Prostate gland (tissue), 2 donors: ENCODE data around the gene STK17A. TPM values are rescaled to one million over a fixed set of nuclear protein-coding genes. Genes with fewer than 3 reads are reported as not detected.

Source experiments
- DNase-seq: peaks from one replicate; pipeline ENCODE4 v3.0.0-alpha.2; 2019; ENCODE audit warnings: low spot score
- H3K27ac ChIP-seq, 2 donors: fragments of 200-600 bp; sonication (generic); 2 replicates each; pipeline ENCODE4 v1.5.1; 2017 to 2019
- H3K27me3 ChIP-seq: fragments of 200-600 bp; sonication (generic); replicated peaks from 2 replicates; pipeline ENCODE4 v1.5.1; 2019; ENCODE audit not compliant: insufficient read depth
- H3K36me3 ChIP-seq, 2 donors: fragments of 200-600 bp; sonication (generic); 1 replicate in 1 of 2; 2 replicates in 1 of 2; pipeline versions ENCODE4 v1.5.1 to v1.8.1; 2017 to 2019
- H3K4me1 ChIP-seq: fragments of 200-600 bp; sonication (generic); replicated peaks from 2 replicates; pipeline ENCODE4 v1.5.1; 2019
- H3K4me3 ChIP-seq, 2 donors: fragments of 200-600 bp; sonication (generic); 2 replicates each; pipeline ENCODE4 v1.5.1; 2017 to 2019
- H3K9me3 ChIP-seq: fragments of 200-600 bp; sonication (generic); 2 replicates; pipeline ENCODE4 v1.5.1; 2017
- POLR2A ChIP-seq: fragments of 450-650 bp; IDR thresholded peaks from one replicate; pipeline ENCODE4 v1.6.1; 2016; ENCODE audit warnings: antibody characterized with exemption, mild to moderate bottlenecking
- POLR2AphosphoS5 ChIP-seq: sonication (generic); formaldehyde crosslinking; IDR thresholded peaks from one replicate; pipeline ENCODE4 v1.6.1; 2017; ENCODE audit warnings: antibody characterized with exemption
- WGBS: methylation state at CpG from one replicate; pipeline ENCODE4 v1.1.5; 2018; 5-methylcytosine and 5-hydroxymethylcytosine counted together
- intact Hi-C: fragments of 100-400 bp; cut with DNase I; formaldehyde crosslinking; loops from one replicate; pipeline ENCODE4 v1.14.2; 2022
- total RNA-seq, 2 donors: library from RNA; depleted of rRNA; stranded (reverse); fragments of >200 nt; gene quantifications; one replicate each; pipeline ENCODE4 v1.1.0, GENCODE V29; 2016
- TF ChIP-seq, protein P1 (sequence below), 4 experiments: fragments of 200-600 bp in 2 of 4; fragments of 450-650 bp in 2 of 4; sonication (generic) in 2 of 4; IDR thresholded peaks; 1 replicate in 3 of 4; 2 replicates in 1 of 4; pipeline ENCODE4 v1.5.1; 2016 to 2019; ENCODE audit warnings: antibody characterized with exemption in 4 of 4, mild to moderate bottlenecking in 2 of 4, moderate library complexity in 2 of 4

STK17A gene
- total RNA-seq, 2 donors from 2014 or later: 6.8 to 8.2 TPM

- intact Hi-C loops: no loop called here
- Histone ChIP-seq H3K9me3 (no peaks in the 10 kb centered on the region), H3K27me3 (no peaks in the 10 kb centered on the region), H3K36me3 (no peaks in the 10 kb centered on the region), H3K4me3 (no peak overlapping the region), H3K27ac (no peak overlapping the region), H3K4me1 (no peaks in the 10 kb centered on the region)
- TF ChIP-seq POLR2AphosphoS5 (no peak), POLR2A (no peak)
- TF ChIP-seq, protein P1, sequence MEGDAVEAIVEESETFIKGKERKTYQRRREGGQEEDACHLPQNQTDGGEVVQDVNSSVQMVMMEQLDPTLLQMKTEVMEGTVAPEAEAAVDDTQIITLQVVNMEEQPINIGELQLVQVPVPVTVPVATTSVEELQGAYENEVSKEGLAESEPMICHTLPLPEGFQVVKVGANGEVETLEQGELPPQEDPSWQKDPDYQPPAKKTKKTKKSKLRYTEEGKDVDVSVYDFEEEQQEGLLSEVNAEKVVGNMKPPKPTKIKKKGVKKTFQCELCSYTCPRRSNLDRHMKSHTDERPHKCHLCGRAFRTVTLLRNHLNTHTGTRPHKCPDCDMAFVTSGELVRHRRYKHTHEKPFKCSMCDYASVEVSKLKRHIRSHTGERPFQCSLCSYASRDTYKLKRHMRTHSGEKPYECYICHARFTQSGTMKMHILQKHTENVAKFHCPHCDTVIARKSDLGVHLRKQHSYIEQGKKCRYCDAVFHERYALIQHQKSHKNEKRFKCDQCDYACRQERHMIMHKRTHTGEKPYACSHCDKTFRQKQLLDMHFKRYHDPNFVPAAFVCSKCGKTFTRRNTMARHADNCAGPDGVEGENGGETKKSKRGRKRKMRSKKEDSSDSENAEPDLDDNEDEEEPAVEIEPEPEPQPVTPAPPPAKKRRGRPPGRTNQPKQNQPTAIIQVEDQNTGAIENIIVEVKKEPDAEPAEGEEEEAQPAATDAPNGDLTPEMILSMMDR (IDR thresholded peaks at IDR 0.05): no peak
- WGBS: 81% methylated on average over 7 of the region's 7 CpGs
- no peak for DNase-seq
Measured at GRCh38 chr7:43658718-43659548, 76.0 kb downstream of the STK17A start.

DNA sequence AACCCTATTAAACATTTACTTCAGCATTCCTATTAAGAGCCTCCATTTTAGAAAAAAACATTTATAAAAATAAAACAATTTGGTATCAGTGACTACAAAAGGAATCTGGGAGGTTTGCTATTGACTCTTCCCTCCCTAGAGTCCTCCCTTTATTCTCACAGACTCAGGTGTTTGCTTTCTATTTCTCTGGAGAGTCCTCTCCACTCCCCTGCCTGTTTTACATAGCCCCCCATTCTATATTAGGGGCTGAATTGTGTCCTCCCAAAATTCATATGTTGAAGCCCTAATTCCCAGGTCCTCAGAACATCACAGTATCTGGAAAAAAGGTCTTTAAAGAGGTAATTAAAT lies 76.6 kb downstream of the STK17A start:
- H3K27ac ChIP-seq: no peak overlapping the region
- intact Hi-C loops: no loop called here

GRCh38 chr7:43660141-43660540 lies 77.2 kb downstream of the STK17A start:
- TF ChIP-seq POLR2A: no peak
- no peak for TF ChIP-seq POLR2AphosphoS5
- TF ChIP-seq, protein P1 (IDR thresholded peaks at IDR 0.05): no peak
- no peaks in the 10 kb centered on the region for H3K27me3 ChIP-seq
- no peaks in the 10 kb centered on the region for H3K36me3 ChIP-seq
- no peaks in the 10 kb centered on the region for H3K9me3 ChIP-seq
- WGBS: 93% methylated on average over 2 of the region's 2 CpGs
- no peak for DNase-seq
- no peaks in the 10 kb centered on the region for H3K4me1 ChIP-seq
- H3K4me3 ChIP-seq: no peak overlapping the region
- no peak overlapping the region for H3K27ac ChIP-seq
- intact Hi-C loops: no loop called here

More for the DNA sequence above, 76.6 kb downstream of the STK17A start:
- H3K4me3 ChIP-seq: no peak overlapping the region
- H3K9me3 ChIP-seq: no peaks in the 10 kb centered on the region
- H3K27me3 ChIP-seq: no peaks in the 10 kb centered on the region
- H3K4me1 ChIP-seq: no peaks in the 10 kb centered on the region
- H3K36me3 ChIP-seq: no peaks in the 10 kb centered on the region
- no peak for DNase-seq
- TF ChIP-seq POLR2A (no peak), POLR2AphosphoS5 (no peak)
- TF ChIP-seq, protein P1 (IDR thresholded peaks at IDR 0.05): no peak

DNA sequence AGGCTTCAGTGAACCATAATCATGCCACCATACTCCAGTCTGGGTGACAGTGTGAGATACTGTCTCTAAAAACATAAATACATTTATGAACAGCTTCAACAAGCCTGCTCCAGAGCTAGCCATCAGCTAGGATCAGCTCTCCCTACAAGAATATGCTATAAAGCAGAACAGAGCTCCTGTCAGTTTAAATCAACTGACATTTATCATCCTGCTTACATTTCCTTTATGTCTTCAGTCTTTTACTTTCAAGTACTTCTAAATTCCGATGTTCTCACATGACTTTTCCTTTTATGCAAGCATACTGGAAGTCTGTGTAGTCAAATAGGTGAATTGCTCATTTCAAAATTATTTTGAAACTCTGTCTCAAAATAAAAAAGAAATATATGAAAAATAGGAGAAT lies 81.8 kb downstream of the STK17A start:
- H3K27ac ChIP-seq: no peak overlapping the region
- WGBS: 50% methylated on average over 1 of the region's 1 CpG
- H3K4me3 ChIP-seq: no peak overlapping the region
- no peak for DNase-seq
- H3K4me1 ChIP-seq: no peaks in the 10 kb centered on the region
- intact Hi-C loops: no loop called here
- no peak for TF ChIP-seq POLR2AphosphoS5
- TF ChIP-seq POLR2A: no peak
- TF ChIP-seq, protein P1 (IDR thresholded peaks at IDR 0.05): no peak
- H3K36me3 ChIP-seq: no peaks in the 10 kb centered on the region
- H3K9me3 ChIP-seq: no peaks in the 10 kb centered on the region
- no peaks in the 10 kb centered on the region for H3K27me3 ChIP-seq

DNA sequence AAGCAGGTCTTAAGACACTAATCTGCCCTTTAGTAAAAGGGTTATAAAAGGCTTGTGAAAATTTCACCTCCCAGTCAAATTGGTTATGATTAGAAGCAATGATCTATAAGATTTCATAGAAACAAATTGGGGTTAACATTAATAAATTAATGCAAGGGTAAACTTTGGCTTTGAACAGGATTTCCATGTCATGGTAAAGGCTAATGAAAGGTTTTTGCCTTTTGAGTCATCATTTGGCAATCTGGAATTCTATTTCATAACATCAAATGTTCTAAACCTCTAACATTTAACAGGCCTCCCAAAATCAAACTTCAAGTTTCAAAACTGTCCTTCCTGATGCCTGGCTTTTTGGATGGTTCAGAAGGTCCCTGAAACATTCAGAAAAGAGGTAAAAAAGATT lies 84.0 kb downstream of the STK17A start:
- no peaks in the 10 kb centered on the region for H3K4me1 ChIP-seq
- H3K36me3 ChIP-seq: no peaks in the 10 kb centered on the region
- no peak for DNase-seq
- intact Hi-C loops: no loop called here
- H3K9me3 ChIP-seq: no peaks in the 10 kb centered on the region
- TF ChIP-seq POLR2AphosphoS5 (no peak), POLR2A (no peak)
- TF ChIP-seq, protein P1 (IDR thresholded peaks at IDR 0.05): no peak
- no peaks in the 10 kb centered on the region for H3K27me3 ChIP-seq
- no peak overlapping the region for H3K27ac ChIP-seq
- no peak overlapping the region for H3K4me3 ChIP-seq
